IPS-20b (cell line): ENCODE data around the gene ZBTB12.
A peak's percentile ranks its signal among the peaks of the same experiment; 100 is the strongest.

Experiments
- H3K27ac ChIP-seq: one replicate; pipeline ENCODE4 v1.5.1; 2013; ENCODE audit warnings: low read length
- H3K27me3 ChIP-seq: 2 replicates; pipeline ENCODE4 v1.6.1; 2013; ENCODE audit warnings: mild to moderate bottlenecking, low read length, inconsistent platforms; ENCODE audit not compliant: insufficient read depth
- H3K36me3 ChIP-seq: 2 replicates; pipeline ENCODE4 v1.6.1; 2013; ENCODE audit warnings: low read depth, mild to moderate bottlenecking, inconsistent platforms, low read length, moderate library complexity; ENCODE audit not compliant: insufficient read depth
- H3K4me1 ChIP-seq: 2 replicates; pipeline ENCODE4 v1.6.1; 2013; ENCODE audit warnings: mild to moderate bottlenecking, control low read depth, inconsistent platforms, low read length, moderate library complexity; ENCODE audit not compliant: insufficient read depth
- H3K4me3 ChIP-seq: 2 replicates; pipeline ENCODE4 v1.5.1; 2013; ENCODE audit warnings: mild to moderate bottlenecking, low read length, inconsistent platforms
- H3K9ac ChIP-seq: 2 replicates; pipeline ENCODE4 v1.6.1; 2013; ENCODE audit warnings: low read depth, mild to moderate bottlenecking, inconsistent platforms, low read length, moderate library complexity
- H3K9me3 ChIP-seq: 2 replicates; pipeline ENCODE4 v1.6.1; 2013; ENCODE audit warnings: mild to moderate bottlenecking, low read depth, low read length, inconsistent platforms; ENCODE audit not compliant: insufficient read depth

Gene ZBTB12

DNA sequence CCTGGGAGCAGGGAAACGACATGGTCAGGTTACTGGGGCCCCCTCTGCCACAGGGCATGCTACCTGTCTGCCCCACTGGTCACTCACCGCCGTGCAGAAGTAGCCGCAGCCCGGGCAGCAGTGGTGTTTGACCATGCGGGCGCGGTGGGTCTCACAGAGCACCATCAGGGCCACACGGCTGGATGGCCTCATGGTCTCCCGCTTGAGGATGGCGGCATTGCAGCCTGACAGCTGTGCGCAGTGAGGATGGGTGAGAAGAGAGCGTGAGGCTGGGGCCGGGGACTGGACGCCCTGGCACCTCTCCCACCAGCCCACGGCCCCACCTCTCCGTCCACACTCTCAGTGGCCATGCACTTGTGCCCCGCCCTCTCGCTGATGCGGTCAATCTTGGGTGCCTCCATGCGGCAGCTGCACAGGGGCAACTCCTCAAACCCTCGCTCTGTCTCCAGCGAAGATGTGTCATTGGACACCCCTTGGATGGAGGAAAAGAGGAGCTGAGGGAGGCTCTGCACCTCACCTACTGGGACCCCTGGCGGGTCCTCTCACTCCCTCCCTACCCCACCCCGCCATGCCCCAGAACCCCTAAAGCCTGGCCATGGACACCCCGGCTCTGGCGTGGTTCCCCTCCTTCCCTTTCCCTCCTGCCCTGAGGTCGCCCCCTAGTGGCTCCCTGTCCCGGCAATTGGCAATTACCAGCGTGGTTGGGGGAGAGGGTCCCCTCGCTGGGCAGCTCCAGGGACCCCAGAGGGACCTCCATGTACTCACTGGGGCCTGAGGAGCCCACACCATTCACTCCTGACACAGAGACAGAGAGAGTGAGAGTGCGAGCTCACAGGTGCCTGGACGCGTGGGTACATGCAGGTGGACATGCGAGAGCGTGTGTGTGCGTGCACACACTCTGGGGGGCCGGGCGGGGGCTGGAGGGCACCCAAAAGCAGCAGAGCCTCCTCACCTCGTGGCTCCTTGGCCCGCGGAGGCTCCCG, 13.3 kb downstream of the ZBTB12 start:
- Histone ChIP-seq H3K9ac (no peak overlapping the region), H3K27ac (no peak overlapping the region)

DNA sequence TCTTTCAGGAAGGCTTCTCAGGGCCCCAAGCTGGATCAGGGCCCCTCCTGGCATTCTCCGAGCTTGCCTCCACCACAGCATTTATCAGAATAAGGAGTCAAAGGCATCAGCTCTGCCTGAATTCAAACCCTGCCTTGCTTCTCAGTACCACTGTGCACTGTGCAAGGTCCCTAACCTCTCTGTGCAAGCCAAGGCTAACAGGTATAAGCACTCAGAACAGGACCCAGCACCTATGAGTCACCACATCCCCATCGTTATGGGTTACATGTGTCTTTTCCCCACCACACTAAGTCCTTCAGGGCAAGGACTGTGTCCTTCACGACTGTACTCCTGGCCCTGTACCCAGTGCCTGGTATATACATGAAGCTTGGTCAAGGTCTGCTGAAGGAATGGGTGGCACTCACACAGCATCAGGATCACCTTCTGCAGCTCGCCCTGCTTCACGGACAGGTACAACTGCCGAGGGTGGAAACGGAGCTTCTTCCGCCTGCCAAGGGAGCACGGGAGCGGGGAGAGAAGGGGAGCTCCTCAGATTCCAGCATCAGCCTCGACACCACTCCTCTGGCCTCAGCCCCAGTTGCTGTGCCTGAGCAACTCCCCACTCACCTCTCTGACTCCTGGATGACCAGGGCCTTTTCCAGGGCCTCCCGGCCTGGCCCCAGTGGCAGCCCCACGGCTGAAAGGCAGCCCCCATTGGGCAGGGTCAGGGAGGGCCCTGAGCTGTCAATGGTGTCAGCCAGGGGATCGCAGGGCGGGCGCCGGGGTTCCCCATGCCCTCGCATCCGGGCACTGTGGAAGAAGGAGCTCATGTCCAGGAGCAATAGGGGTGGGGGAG, 14.5 kb downstream of the ZBTB12 start:
- no peak overlapping the region for H3K4me3 ChIP-seq
- no peaks in the 10 kb centered on the region for H3K9me3 ChIP-seq
- peaks cover 94% of the 10 kb centered on the region for H3K36me3 ChIP-seq
- no peak overlapping the region for H3K27ac ChIP-seq
- H3K27me3 ChIP-seq: no peaks in the 10 kb centered on the region
- H3K4me1 ChIP-seq: no peaks in the 10 kb centered on the region
- H3K9ac ChIP-seq: no peak overlapping the region

More for the DNA sequence above, 13.3 kb downstream of the ZBTB12 start:
- peaks cover 94% of the 10 kb centered on the region for H3K36me3 ChIP-seq
- no peaks in the 10 kb centered on the region for H3K27me3 ChIP-seq
- H3K4me3 ChIP-seq: no peak overlapping the region
- no peaks in the 10 kb centered on the region for H3K4me1 ChIP-seq
- no peaks in the 10 kb centered on the region for H3K9me3 ChIP-seq

DNA sequence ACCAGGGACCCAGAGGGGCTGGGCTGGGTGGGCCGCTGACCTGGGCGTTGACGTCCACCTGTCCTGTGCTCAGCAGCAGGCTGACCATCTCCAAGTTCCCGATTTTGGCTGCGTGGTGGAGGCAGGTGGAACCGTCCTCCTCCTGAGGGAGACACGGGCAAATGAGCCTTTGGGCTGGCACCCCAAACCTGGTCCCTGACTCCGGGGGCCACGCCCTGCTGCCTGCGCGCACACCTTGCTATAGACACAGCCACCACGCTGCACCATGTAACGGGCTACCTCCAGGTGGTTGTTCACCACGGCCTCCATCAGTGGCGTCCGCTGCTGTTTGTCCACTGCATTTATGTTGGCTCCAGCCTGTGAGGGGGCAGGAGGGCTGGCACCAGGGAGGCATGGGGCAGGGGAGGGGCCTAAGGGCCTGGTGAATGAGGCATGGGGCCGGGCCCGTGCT, 15.3 kb downstream of the ZBTB12 start:
- Histone ChIP-seq H3K27ac (no peak overlapping the region), H3K27me3 (no peaks in the 10 kb centered on the region), H3K36me3 (peaks cover 91% of the 10 kb centered on the region), H3K4me1 (no peaks in the 10 kb centered on the region), H3K4me3 (no peak overlapping the region), H3K9me3 (no peaks in the 10 kb centered on the region), H3K9ac (no peak overlapping the region)

DNA sequence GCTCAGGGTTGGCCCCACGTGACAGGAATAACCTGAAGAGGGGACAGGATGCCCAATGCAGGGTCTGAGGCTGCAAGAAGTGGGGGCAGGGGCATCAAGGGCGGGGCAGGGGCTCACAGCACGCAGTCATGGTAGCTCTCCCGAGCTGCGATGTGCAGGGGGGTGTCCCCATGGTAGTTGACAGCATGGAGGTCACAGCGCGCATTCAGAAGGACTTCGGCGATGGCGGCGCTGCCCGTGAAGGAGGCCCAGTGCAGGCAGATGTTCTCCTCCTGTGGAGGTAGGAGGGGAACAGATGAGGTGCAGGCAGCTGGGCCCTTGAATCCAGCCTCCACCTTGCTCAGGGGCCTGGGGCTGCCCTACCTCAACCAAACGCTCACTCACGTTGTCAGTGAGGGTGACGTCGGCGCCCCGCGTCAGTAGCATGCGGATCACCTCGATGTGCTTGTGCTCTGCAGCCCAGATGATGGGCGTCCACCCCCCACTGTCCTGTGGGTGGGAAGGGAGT, 17.3 kb downstream of the ZBTB12 start:
- Histone ChIP-seq H3K9ac (no peak overlapping the region), H3K4me1 (no peaks in the 10 kb centered on the region), H3K27ac (no peak overlapping the region), H3K4me3 (no peak overlapping the region), H3K36me3 (peaks cover 96% of the 10 kb centered on the region), H3K9me3 (no peaks in the 10 kb centered on the region), H3K27me3 (no peaks in the 10 kb centered on the region)

DNA sequence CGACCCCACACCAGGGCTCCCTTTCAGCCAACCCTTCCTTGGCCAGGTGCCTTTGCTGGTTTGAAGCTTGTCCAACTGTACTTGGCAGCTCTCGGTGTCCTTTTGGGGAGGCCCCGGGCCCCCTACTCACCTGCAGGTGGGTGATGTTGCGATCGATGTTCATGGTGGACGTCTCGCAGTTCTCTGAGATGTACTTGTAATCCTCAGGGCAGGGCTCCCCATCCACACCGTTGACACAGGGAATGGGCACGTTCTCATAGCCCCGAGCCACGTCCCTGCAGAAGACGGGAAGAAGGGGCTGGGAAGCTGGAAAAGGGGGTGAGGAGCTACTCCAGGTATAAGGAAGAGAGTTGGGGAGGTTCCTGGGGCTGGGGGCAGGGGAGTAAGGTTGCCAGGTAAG, 18.2 kb downstream of the ZBTB12 start:
- Histone ChIP-seq H3K4me1 (no peaks in the 10 kb centered on the region), H3K27ac (no peak overlapping the region), H3K9me3 (no peaks in the 10 kb centered on the region), H3K9ac (no peak overlapping the region), H3K4me3 (no peak overlapping the region), H3K27me3 (no peaks in the 10 kb centered on the region), H3K36me3 (peaks cover 89% of the 10 kb centered on the region)

DNA sequence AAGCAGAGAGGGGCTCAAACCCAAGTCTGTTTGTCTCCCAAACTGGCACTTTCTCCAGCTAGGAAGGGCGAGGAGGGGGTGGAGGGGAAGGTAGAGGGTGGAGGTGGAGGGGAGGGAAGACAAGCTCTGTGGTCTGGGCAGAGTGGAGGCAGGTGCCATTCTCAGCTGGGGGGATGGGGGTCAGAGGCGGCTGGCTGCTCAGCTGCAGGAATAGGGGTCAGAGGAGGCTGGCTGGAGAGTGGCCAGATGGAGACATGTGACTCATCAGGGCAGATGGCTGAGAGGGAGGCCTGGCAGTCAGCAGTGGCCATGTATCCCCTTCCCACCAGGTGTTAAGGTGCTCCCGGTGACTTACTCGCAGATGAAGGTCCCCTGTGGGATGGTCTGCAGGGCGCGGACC, 19.5 kb downstream of the ZBTB12 start:
- H3K4me1 ChIP-seq: no peaks in the 10 kb centered on the region
- no peak overlapping the region for H3K9ac ChIP-seq
- no peaks in the 10 kb centered on the region for H3K9me3 ChIP-seq
- H3K27me3 ChIP-seq: no peaks in the 10 kb centered on the region
- H3K4me3 ChIP-seq: no peak overlapping the region
- no peak overlapping the region for H3K27ac ChIP-seq
- H3K36me3 ChIP-seq: peaks cover 75% of the 10 kb centered on the region

DNA sequence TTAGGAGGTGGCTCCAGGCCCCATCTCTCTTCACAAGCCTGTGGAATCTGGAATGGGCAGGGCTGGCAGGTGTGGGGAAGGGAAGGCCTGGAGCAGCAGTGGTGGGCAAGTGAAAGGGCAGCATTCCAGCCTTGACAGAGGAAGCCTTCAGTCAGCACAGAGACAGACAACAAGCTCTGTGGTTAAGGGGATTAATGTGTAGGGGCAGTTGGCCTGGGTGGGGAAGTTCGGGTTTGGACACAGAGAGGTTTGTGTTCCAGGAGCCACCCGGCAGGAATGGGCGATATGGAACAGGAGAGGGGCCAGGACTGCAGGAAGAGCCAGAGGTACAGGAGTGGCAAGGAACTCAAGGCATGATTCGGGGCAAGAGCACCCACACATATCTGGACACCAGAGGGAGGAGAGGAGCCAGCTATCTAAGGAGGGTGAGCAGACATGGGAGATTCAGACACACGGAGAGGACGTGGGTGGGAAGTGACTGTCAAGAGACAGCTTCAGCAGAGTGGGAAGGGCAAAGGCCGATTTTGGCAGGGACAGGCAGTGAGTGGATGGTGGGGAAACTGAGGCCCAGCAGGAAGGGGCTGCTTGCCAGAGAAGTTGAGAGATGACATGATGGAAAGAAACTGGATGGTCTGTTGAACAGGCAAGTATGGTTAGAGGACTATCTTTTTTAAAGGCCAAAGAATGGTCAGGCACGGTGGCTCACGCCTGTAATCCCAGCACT, 20.6 kb downstream of the ZBTB12 start:
- Histone ChIP-seq H3K27ac (no peak overlapping the region), H3K9ac (no peak overlapping the region), H3K36me3 (peaks cover 65% of the 10 kb centered on the region), H3K4me1 (no peaks in the 10 kb centered on the region), H3K9me3 (no peaks in the 10 kb centered on the region), H3K4me3 (no peak overlapping the region), H3K27me3 (no peaks in the 10 kb centered on the region)

DNA sequence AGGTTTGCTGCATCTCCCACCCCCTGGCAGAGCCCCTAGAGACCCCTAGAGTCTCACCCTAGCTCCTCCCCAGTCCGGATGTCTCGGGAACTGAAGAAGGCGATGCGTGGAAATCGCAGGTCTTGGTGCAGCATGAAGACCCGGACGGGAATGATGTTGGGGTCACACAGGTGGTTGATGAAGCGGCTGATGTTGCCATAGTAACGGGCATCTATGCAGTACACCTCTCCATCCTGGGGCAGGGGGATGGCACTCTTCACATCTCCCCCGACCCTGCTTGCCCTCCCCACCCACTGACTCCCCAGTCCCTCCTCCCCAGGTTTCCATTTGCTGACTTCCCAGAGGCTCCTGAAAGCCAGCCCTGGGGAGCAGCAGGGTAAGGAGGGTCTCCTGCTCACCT, 21.3 kb downstream of the ZBTB12 start:
- Histone ChIP-seq H3K27me3 (no peaks in the 10 kb centered on the region), H3K36me3 (peaks cover 59% of the 10 kb centered on the region), H3K27ac (no peak overlapping the region), H3K4me3 (no peak overlapping the region), H3K9me3 (no peaks in the 10 kb centered on the region), H3K4me1 (no peaks in the 10 kb centered on the region), H3K9ac (no peak overlapping the region)

DNA sequence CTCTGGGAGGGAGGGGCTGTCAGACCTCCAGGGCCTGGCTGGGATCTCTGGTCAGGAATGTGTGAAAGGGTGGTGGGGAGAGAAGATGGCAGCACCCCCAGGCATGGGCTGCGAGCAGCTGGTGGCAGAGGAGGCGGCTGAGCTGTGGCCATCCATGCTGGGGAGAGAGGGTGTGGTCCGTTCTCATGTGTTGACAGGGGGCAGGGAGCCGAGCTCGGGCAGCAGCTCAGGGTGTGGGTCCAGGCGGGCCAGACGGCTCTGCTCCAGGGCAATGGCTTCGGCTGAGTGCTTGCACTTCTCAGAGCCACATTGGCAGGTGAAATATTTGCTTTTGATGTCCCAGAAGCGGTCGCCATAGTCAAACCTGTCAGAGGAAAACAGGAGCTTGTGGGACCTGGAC, 22.0 kb downstream of the ZBTB12 start:
- H3K4me1 ChIP-seq: no peaks in the 10 kb centered on the region
- H3K36me3 ChIP-seq: peaks cover 53% of the 10 kb centered on the region
- H3K9me3 ChIP-seq: no peaks in the 10 kb centered on the region
- no peak overlapping the region for H3K4me3 ChIP-seq
- H3K9ac ChIP-seq: no peak overlapping the region
- H3K27me3 ChIP-seq: no peaks in the 10 kb centered on the region
- H3K27ac ChIP-seq: no peak overlapping the region

DNA sequence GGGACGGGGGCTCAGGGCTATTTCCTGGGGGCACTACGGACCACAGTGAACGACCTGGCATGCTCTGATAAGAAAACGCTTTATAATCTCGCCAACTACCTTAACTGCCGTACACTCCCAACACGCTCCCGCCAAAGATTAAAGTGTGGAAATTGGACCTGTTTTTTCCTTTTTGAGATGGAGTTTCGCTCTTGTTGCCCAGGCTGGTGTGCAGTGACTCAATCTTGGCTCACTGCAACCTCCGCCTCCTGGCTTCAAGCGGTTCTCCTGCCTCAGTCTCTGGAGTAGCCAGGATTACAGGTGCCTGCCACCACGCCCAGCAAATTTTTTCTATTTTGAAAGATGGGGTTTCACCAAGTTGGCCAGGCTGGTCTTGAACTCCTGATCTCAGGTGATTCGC, 22.7 kb downstream of the ZBTB12 start:
- H3K27me3 ChIP-seq: no peaks in the 10 kb centered on the region
- H3K27ac ChIP-seq: no peak overlapping the region
- H3K4me3 ChIP-seq: no peak overlapping the region
- no peak overlapping the region for H3K9ac ChIP-seq
- H3K36me3 ChIP-seq: peaks cover 45% of the 10 kb centered on the region
- no peaks in the 10 kb centered on the region for H3K4me1 ChIP-seq
- H3K9me3 ChIP-seq: no peaks in the 10 kb centered on the region

DNA sequence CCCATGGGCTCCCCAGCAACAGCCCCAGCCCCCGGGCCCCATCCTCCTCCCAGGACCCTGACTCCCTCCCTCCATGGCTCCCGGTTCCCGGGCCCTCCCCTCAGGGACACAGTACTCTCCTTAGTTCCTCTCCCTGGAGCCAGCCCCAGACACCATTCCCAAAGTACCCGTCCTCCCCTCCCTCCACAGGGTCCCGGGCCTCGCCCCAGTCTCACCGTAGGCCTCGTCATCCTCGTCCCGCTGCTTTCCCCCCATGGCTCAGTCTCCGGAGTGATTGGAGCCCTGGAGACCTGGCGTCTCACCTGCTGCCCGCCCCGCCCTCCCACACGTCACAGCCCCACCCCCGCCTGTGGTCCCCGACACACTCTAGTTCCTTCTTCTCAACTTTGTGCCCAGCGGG, 23.2 kb downstream of the ZBTB12 start, which contains the start of gene SLC44A4:
TSS of gene SLC44A4 (minus strand) at position 272 of the 400 bp plus-strand sequence. CDS start at position 255, 17 bp downstream.
- H3K4me1 ChIP-seq: no peaks in the 10 kb centered on the region
- peaks cover 41% of the 10 kb centered on the region for H3K36me3 ChIP-seq
- no peak within 1 kb of the TSS for H3K27ac ChIP-seq
- H3K9ac ChIP-seq: peak within 1 kb of the TSS; percentile 6; the same call in 1 of the 2 replicates
- H3K9me3 ChIP-seq: no peaks in the 10 kb centered on the region
- H3K27me3 ChIP-seq: no peaks in the 10 kb centered on the region
- peak within 1 kb of the TSS; percentile 49; the same call in 1 of the 2 replicates for H3K4me3 ChIP-seq
